ENCODE data around the gene ADM. TPM values are rescaled to one million over a fixed set of nuclear protein-coding genes. Genes with fewer than 3 reads are reported as not detected.

Gene ADM
- total RNA-seq, 1 donor, result 925 TPM

GRCh38 chr11:10301656-10302358 is 3.1 kb upstream of the ADM start:
- TF ChIP-seq, protein P1, sequence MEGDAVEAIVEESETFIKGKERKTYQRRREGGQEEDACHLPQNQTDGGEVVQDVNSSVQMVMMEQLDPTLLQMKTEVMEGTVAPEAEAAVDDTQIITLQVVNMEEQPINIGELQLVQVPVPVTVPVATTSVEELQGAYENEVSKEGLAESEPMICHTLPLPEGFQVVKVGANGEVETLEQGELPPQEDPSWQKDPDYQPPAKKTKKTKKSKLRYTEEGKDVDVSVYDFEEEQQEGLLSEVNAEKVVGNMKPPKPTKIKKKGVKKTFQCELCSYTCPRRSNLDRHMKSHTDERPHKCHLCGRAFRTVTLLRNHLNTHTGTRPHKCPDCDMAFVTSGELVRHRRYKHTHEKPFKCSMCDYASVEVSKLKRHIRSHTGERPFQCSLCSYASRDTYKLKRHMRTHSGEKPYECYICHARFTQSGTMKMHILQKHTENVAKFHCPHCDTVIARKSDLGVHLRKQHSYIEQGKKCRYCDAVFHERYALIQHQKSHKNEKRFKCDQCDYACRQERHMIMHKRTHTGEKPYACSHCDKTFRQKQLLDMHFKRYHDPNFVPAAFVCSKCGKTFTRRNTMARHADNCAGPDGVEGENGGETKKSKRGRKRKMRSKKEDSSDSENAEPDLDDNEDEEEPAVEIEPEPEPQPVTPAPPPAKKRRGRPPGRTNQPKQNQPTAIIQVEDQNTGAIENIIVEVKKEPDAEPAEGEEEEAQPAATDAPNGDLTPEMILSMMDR (IDR thresholded peaks at IDR 0.05; ENCODE audit: insufficient read depth, low read depth, low read length), result no peak
- peak overlapping the region; percentile 92 for H3K4me3 ChIP-seq (ENCODE audit: low read depth, low read length)
- peak; percentile 96 for DNase-seq (ENCODE audit: low read depth)

DNA sequence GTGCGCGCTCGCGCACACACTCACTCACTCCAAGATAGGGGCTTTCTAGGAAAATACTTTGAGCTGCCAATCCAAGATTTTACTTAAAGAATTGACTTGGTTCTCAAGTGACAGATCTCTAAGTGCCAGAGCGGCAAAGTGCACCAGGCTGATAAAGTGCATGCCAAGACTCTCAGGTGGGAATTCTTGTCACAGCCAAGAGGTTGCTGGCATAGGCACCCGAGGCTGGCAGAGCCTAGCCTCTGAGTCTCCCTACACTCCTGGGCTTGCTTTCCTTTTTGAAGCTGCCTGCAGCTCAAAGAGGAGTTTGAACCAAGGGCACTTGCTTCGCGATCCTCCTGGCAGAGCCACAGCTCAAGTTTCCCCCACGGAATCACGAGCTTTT is 2.5 kb upstream of the ADM start:
- H3K4me3 ChIP-seq (ENCODE audit: low read depth, low read length), result peak overlapping the region; percentile 92
- TF ChIP-seq, protein P1 (IDR thresholded peaks at IDR 0.05; ENCODE audit: insufficient read depth, low read depth, low read length), result no peak
- DNase-seq (ENCODE audit: low read depth), result no peak

DNA sequence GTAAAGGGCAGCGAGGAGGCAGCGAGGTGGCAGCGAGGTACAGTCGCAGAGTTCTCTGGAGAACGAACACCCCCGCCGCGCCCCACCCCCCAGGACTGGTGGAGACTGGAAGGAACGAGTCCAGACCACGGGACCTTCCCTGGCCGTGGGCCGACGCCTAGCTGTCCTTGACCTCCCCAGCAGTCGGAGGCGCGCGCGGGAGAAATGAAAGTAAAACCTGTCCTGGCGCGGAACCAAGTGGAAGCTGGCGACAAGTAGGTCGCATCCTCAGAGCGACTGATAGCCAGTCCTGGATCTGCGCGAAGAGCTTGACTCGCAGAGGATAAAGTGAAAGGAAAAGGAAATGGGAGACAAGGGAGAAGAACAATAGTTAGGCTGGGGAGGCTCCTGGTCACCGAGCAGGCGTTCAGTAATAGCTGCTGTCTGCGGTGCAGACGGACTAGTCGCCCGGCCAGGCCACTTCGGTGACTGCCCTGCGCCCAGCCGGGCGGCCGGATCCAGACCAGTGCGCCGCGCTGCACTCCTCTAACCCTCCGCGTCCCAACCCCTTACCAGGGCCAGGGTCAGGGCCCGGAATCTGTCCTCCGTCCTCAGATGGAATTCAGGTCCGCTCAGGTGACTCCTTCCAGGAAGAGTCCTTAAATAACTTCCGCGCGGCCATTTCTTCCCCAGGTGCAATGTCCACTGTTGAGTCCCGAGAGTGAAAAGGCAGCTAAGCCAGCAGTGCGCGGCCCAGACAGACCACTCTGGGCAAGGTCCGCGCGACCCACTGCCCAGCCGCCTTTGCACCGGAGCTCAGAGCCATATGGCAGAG is 1.9 kb upstream of the ADM start:
- peak; percentile 83 for DNase-seq (ENCODE audit: low read depth)
- TF ChIP-seq, protein P1 (IDR thresholded peaks at IDR 0.05; ENCODE audit: insufficient read depth, low read depth, low read length), result no peak
- H3K4me3 ChIP-seq (ENCODE audit: low read depth, low read length), result peak overlapping the region; percentile 92

- DNase-seq (ENCODE audit: low read depth), result peak; percentile 77
- H3K4me3 ChIP-seq (ENCODE audit: low read depth, low read length), result peak overlapping the region; percentile 92
- TF ChIP-seq, protein P1 (IDR thresholded peaks at IDR 0.05; ENCODE audit: insufficient read depth, low read depth, low read length), result no peak
Measured at GRCh38 chr11:10303558-10304363, 1.1 kb upstream of the ADM start.

DNA sequence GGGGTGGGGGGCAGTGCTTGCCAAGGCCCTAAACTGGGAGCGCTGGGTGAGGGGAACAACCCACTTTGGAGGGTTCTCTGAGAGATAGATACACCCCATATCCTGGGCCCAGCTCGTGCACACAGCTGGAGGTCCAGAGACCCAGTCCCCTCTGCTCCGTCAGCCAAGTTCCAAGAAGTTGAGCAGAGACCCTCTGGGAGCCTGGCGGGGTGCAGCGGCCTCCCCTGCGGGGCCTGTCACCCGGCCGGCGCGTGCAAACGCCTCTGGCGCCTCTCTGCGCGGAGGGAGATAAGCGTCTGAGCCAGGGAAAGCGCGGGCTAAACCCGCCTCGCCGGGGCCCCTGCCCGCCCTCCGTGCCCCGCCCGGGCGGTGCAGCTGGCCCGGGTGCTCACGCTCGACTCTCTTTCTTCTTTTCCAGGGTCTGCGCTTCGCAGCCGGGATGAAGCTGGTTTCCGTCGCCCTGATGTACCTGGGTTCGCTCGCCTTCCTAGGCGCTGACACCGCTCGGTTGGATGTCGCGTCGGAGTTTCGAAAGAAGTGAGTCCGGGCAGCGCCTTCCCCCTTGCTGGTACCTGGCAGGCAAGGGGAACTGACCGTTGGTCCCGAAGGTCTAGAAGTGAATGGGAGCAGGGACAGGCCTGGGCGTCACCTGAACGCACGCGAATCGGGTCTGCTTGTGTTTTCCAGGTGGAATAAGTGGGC is 540 bp downstream of the ADM start:
- TF ChIP-seq, protein P1 (IDR thresholded peaks at IDR 0.05; ENCODE audit: insufficient read depth, low read depth, low read length), result no peak
- no peak for DNase-seq (ENCODE audit: low read depth)
- H3K4me3 ChIP-seq (ENCODE audit: low read depth, low read length), result peak overlapping the region; percentile 92

Data from fibroblast of villous mesenchyme (primary cell).